ENCODE data around the gene NPDC1.

DNA sequence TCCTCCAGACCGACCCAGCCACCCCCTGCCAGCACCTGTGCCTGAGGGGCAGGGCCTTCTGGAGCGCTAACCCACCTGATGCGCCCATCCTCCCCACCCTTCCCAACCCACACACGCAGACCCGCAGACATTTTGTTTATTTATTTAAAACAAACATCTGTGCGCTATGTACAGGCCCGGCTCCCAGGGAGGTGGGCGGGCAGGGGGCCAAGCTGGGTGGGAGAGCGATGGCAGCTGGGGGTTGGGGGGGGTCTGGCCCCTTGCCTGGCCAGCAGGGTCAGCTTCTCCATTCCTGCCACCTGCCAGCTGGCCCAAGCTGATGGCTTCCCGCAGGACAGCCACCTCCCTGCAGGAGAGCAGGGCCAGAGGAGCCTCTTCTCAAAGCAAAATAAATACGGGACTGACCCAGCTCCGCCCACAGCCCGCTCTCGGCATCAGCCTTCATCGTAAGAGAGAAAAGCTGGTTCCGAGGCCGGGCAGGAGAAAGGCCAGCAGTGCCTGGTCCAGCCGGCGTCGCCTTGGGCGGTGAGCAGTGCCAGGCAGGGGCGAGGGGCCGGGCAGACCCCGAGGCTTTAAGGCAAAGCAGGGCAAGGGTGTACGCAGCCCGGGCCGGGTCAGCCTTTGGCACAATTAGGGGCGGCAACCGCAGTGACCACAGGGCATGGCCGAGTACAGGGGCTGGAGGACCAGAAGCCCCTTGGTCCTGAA lies 38.7 kb downstream of the NPDC1 start:
- TF ChIP-seq CTCF (IDR thresholded peaks at IDR 0.05; ENCODE audit: low read length) (no peak), EZH2 (IDR thresholded peaks at IDR 0.05; ENCODE audit: borderline replicate concordance, low read length) (no peak)

Measured in OCI-LY1 (cell line).